HG02981 (cell line): ENCODE results near the gene PRR35.

ENCODE experiments used
- ATAC-seq: cut with Tn5 transposase; IDR thresholded peaks from one replicate; pipeline ENCODE4 v1.9.1; 2021; ENCODE audit warnings: mild to moderate bottlenecking, moderate library complexity; ENCODE audit not compliant: unreplicated experiment

Gene PRR35

DNA sequence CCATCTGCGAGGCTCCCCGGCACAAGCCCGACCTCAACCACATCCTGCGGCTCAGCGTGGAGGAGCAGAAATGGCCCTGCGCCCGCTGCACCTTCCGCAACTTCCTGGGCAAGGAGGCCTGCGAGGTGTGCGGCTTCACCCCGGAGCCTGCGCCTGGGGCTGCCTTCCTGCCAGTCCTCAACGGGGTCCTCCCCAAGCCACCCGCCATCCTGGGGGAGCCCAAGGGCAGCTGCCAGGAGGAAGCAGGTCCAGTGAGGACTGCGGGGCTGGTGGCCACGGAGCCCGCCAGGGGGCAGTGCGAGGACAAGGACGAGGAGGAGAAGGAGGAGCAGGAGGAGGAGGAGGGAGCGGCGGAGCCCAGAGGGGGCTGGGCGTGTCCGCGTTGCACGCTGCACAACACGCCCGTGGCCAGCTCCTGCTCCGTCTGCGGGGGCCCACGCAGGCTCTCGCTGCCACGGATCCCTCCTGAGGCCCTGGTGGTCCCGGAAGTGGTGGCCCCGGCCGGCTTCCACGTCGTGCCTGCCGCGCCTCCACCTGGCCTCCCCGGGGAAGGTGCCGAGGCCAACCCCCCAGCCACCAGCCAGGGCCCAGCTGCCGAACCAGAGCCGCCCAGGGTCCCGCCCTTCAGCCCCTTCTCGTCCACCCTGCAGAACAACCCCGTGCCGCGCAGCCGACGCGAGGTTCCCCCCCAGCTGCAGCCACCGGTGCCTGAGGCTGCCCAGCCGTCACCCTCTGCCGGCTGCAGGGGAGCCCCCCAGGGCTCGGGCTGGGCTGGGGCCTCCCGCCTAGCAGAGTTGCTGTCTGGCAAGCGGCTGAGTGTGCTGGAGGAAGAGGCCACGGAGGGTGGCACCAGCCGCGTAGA, 13.1 kb upstream of the PRR35 start:
- no peak for ATAC-seq

DNA sequence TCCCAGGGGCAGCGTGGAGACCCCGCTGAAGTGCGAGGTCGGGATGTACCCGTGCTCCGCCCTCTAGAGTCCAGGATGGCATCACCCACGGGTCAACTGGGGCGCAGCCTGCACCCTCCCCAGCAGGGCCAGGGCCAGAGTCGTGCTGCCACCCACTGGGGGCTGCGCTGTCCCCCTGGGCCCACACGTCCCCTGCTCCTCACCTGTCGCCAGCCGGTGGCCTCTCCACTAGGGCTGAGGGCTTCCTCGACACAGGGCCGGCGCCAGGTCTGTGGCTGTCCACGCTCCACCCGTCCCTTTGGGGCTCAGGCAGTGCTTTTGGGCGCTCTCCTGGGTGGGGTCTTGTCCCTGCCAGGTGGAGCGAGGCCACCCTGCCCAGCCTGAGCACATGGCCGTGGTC, 11.6 kb upstream of the PRR35 start:
- ATAC-seq: no peak

DNA sequence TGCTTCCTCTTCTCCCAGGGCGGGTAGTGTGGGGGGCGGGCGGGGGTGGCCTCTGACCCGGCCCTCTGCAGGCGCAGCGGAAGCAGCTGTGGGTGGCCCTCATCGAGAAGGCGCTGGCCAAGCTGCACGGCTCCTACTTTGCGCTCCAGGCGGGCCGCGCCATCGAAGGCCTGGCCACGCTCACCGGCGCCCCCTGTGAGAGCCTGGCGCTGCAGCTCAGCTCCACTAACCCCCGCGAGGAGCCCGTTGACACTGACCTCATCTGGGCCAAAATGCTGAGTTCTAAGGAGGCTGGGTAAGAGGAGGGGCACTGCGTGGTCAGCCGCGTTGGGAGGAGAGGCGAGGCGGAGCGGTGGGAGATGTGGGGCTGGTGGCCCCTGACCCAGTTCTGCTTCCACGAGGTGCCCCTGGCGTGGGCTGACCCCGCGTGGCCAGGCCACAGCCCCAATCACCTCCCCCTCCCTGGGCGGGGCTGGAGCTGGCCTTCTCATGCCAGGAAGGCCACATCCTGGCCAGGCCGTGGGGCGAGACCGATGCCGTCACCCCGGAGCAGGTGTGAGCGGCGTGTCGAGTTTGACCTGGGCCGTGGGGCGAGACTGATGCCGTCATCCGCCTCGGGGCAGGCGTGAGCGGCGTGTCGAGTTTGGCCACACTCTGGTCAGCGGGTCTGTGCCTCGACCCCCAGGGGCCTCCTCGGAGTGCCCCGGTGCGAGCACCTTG, 10.5 kb upstream of the PRR35 start:
- ATAC-seq: no peak

DNA sequence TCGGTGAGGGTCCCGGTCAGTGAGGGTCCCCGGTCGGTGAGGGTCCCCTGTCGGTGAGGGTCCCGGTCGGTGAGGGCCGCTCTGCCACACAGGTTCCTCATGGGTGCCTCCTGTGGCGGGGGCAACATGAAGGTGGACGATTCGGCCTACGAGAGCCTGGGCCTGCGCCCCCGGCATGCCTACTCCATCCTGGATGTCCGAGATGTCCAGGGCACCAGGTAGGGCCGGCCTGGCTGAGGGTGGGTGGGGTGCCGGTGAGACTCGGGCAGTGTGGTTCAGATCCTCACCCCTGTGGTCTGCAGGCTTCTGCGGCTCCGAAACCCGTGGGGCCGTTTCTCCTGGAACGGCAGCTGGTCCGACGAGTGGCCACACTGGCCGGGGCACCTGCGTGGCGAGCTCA, 9.0 kb upstream of the PRR35 start:
- ATAC-seq: no peak

DNA sequence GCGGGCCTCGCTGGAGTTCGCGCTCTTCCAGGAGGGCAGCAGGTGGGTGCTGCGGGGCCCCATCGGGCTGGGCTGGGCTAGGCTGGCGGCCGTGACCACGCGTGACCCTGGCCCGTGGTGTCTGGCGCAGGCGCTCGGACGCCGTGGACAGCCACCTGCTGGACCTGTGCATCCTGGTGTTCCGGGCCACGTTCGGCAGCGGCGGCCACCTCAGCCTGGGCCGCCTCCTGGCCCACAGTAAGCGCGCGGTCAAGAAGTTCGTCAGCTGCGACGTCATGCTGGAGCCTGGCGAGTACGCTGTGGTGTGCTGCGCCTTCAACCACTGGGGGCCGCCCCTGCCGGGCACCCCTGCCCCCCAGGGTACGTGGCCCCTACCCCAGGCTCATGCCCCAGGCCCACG, 8.0 kb upstream of the PRR35 start:
- ATAC-seq: no peak

DNA sequence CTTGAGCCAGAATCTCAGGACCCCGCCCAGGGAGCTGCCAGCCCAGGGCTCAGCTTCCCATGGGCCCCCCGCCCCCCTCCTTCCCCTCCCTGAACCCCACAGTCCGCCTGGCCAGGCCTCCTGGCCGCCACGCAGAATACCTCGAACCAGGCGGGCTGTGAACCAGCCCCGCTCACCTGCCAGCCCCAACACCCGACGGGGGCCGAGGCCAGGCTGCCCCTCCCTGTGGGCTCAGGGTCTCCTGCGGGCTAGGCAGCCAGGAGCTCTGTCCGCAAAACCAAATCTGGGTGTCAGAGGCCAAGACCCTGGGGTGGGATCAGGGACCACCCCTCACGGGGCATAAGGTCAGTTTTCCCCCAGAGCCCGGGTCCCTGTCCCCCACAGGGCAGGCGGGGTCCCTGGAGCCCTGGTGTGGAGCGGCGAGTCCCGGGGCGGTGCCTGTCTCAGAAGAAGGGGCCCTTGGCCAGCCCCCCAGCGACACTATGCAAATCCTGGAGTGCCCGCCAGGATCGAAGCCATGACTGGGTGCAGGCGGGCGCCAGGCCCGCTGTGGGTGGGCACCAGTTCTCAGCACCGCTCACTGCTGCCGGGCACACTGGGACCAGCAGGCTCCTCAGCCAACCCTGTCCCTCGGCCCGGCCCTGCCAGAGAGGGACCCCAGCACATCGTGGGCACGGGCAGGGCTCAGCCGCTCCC, 6.4 kb upstream of the PRR35 start:
- ATAC-seq: no peak

DNA sequence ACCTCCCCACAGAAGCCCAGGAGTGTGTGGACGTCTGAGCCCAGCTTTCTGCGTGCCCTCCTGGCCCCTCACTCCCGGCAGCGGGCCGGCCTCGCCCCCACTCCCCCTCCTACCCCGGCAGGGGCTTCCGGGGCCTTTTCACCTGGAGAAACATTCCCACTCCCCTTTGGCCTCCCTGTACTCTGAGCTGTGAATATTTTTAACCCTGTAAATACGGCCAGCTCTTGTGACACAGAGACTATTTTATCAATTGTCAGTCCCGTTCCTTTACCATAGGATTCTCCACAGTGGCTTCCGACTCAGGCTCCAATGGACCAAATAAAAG, 5.9 kb upstream of the PRR35 start:
- ATAC-seq: no peak

DNA sequence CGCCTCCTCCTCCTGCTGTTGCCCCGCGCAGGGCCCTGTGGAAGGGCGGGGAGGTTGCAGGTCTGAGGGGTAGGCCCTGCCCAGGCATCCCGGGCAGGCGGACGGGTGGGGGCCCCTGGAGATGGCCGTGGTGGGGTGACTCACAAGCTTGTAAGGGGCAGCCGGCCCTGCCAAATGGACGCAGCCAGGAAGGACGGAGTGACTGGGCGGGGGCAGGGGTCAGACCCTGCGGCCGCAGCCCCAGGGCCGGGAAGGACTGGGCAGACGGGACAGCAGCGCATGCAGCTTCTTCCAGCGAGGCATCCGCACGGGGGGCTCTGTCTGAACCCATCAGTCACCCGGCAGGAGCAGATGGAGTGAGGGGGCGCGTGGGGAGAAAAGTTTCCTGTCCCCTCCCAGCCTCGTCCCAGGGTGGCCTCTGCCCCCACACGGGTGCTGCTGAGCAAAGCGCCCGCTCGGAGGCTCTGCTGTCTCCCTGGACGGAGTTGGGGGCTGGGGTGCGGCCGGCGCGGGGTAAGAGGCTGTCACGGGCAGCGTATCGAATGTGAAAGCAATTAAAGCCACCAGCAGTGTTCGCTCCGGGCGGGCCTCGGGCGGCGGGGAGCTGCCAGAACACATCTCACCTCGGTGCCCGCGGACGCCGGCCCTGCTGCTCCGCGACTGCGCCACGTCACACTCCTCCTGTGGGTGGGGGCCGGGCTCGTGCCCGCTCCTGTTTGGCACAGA, 5.4 kb upstream of the PRR35 start:
- ATAC-seq: no peak

DNA sequence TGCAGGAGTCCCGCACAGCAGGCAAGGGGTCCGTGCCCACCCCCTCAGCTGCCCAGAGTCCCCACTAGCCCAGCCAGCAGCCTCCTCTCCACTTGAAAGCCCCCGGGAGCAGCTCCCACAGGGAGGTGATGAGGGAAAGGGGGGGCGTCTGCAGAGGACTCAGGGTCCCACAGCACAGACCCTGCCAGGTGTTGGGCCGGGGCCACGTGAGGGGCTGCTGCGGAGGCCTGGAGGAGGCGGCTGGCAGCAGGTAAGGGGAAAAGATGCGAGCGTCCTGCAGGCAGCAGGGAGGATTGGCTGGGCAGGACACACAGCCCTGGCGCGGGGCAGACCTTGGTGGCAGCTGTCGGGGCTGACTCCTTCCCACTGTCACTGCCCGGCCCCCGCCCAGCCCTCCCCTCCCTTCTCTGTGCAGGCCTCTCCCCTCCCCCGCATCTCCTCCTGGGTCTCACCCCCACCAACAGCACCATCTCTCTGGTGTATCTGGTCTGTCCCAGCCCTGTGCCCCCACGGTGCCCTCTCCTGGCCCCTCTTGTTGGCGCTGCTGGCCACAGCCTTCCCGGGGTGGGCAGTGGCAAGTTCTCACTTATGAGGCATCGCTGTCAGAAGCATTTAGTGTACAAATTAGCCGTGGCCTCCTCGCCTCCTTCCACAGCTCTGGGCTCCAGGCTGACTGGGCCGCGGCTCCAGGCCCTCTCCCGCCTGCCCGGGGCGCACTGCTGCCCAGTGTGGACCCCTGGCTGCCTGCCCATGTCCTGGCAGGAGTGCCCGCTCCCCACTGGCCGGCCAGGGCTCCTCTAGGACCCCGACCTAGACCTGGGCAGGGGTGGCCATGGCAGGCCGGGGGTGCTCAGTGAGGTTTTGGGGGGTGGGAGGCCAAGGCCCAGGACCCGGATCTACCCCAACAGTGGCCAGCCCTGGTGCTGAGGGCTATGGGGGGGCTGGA, 4.4 kb upstream of the PRR35 start:
- no peak for ATAC-seq

DNA sequence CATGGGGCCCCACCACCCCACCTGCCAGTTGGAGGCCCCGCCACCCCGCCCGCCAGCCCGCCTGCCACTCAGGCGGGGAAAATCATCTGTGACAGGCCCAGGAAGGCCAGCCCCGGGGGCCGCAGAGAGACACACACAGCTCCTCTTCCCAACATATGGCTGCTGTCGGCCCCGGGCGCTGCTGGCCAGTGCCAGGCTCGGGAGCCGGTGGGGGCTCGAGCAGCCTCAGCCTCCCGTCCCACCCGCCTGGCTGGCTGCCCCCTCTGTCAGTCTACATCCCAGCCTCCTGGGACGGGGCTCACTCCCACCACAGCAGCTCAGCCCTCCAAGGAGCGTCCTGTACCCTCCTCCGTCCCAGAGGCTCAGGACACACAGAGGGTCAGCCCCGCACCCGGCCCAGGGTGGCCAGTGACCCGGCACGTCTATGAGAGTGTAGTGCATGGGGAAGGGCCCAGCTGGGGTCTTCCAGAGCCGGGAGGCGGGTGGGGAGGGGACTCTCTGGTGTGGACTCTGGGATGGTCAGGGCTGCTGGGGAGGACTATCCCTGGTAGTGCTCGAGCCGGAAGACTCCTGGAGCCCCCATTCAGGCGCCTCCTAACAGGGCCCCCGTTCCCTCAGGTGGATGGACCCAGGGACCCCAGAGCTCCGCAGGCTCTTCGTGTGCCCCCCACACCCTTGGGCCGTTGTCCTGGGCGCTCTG, 3.6 kb upstream of the PRR35 start:
- ATAC-seq: no peak

DNA sequence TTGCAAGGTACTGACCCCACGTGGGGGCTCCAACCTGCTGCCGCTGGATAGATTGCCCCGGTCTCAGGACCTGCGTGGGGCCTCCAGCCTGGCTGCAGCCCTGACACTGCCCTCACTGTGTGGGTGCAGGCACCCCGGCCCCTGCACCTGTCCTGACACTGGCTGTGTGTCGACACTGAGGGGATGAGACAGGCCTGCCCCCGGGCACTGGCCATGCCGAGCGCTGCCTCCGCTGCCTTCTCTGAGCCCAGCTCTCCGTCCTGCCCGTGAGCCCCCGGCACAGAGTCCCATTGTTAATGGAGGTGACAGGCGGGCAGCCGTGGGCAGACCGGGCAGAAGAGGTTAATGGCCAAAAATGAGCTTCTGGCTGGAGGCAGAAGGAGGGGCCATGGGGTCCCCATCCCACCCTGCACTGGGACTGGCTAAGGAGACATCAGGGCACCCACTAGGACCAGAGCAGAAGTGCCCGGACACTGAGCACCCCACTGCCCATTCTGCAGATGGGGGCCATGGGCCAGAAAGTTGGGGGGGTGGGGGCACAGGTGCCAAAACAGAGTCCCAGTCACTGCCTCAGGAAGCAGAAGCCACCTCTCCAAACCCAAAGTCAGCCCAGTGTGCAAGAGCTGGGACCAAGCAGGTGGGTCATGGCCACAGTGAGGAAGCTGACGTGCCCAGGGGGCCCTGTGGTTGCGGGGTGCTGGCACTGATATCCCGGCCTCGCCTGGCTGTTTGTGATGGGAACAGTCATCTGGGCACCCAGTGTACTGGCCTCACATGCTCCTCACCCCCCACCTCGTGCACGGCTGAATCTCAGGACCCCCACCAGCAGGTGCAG, 2.5 kb upstream of the PRR35 start:
- ATAC-seq: no peak

DNA sequence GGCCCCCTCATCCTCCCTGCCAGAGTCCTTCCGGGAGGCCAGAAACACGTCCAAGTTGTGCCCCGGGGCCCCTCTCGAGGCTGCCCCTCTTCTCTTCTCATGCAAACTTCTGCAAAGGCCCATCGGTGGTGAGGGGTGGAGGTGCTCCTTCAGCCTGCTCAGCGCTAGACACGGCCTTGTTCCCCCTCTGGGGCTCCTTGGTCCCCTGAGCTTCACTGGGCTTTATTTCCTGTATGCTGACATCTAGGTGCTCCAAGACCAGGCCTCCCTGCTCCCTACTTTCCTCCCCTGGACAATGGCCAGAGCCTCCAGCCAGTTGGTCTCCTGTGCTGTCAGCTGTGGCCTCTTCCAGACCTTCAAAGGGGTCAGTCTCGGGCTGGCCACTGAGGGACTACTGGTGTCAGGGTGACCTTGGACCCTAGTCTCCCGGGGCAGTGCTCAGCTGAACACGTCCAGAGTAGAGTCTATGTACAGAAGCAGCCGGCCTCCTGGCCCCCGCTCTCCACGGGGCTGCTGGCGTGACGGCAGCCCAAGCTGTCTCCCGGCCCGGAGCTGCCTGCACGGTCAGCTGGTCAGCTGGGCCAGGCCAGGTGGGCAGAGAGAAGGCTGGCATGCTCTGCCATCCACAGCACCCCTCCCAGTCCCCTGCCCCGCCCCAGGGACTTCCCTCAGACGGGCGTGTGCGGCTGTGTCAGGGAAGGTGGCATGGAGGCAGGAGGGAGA, 1.7 kb upstream of the PRR35 start:
- ATAC-seq: no peak

DNA sequence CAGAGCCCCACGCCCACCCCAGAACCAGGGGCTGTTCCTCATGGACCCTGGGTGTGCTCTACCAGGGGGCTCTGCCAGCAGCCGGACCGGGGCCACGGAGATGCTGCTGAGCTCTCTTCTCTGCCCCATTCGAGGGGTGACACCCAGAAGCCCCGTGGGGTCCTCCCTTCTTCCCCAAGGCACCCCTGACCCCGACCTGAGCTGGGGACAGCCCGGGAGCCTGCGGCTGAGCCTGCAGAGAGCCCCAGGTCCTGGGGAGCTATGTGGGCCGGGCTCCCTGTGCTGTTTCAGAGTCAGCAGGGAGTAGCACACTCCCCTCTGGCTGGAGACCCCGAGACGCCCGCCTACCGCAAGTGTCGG, 1.2 kb upstream of the PRR35 start:
- no peak for ATAC-seq

DNA sequence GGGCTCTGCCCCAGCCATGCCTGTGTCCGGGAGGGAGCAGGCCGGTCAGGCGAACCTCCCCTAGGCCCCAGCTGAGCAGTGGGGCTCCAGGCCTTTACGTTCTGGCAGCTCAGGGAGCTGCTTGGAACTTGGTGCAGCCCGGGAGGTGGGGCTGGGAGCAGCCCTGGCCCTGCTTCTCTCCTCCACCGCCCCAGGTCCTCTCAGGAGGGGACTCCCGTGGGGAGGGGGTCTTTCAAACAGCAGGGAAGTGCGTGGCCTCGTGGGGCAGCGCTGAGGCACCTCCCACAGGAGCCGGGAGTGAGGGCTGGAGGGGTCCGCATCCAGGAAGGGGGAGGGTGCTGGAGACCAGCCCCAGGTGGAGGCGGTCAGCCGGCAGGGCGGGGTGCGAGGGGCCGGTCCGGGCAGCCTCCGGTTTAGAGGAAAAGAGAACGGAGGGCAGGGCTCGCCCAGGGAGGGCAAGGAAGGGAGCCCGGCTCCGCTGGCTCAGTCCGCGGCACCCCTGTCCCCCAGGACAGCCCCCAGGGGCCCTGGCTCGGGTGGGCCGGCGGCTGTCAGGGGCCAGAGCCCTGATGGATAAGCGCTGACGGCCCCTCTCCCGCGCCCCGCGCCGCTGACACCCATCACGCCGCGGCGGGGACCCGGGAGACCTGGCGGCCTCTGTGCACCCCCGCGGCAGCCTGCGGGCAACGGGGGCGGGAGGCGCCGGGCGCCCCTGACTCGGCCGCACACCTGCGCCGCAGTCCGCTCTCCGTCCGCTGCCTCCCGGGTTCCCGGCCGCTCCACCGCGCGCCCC, 587 bp upstream of the PRR35 start:
- ATAC-seq: no peak

DNA sequence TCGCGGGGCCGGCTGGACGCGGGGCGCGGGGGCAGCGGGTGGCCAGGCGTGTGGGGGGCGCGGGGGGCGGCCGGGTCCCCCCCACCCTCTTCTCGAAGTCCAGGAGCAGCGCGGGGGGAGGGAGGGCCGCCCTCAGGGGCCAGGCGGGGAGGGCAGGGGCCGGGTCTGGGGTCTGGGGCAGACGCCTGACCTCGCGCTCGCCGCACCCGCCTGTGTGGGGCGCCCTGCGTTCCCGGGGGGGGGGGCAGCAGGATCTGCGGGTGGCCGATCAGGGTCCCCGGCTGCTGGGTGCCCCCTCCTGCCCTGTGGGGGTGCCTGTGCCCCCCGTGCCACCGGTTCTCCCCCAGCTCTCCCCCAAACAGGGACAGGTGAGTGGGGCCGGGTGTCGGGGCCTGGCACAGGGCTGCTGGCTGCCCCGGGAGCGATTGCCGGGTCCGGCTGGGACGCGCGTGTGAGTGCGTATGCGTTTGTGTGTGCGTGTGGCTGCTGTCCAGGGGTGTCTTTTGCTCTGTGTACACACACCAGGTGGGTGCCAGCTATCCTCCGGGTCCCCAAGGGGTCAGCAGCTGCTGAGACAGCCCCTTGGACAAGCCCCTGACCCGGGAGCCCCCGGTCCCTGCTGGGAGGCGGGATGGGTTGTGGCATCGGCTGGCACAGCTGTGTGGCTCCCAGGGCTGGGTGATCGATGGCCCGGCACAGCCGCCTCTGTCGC, 663 bp downstream of the PRR35 start:
- no peak for ATAC-seq

DNA sequence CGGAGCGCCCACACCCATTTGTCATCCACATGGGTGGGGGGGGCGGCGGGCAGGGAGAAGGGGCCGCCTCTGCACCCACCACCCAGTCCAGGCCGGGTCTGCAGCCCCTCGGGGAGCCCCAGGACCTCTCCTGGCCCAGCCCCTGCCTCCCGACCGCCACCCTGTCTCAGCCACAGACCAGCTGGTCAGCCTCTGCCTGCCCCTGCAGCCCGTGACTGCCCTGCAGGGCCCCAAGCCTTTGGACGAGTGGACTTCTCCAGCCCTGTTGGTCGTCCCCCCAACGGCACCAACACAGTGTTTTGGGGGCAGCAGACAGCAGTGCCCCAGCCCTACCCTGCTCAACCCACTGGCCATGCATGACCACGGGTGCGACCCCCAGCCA, 1.2 kb downstream of the PRR35 start:
- ATAC-seq: no peak
